GM23338 (cell line): ENCODE measurements around the gene NR1H3. TPM values are rescaled to one million over a fixed set of nuclear protein-coding genes. Genes with fewer than 3 reads are reported as not detected.

Experiments
- ATAC-seq: fragments of 200-7000 bp; cut with Tn5 transposase; 3 replicates; pipeline ENCODE4 v1.9.1; 2020
- DNase-seq: peaks from one replicate; pipeline ENCODE4 v3.0.0-alpha.2; 2015; ENCODE audit warnings: low spot score
- H2AFZ ChIP-seq: fragments of 200-600 bp; sonication (generic); 2 replicates; pipeline ENCODE4 v1.8.0; 2016; ENCODE audit warnings: antibody characterized with exemption, mild to moderate bottlenecking, moderate library complexity
- H3F3A ChIP-seq: fragments of 200-600 bp; sonication (generic); replicated peaks from 2 replicates; pipeline ENCODE4 v1.8.0; 2017; ENCODE audit warnings: antibody characterized with exemption, mixed run types, low read depth
- H3K27ac ChIP-seq: fragments of 200-600 bp; sonication (generic); 2 replicates; pipeline ENCODE4 v1.6.1; 2016; ENCODE audit warnings: low read depth
- H3K27me3 ChIP-seq: fragments of 200-600 bp; sonication (generic); 2 replicates; pipeline ENCODE4 v1.8.0; 2016; ENCODE audit warnings: mild to moderate bottlenecking, mixed run types, moderate library complexity; ENCODE audit not compliant: insufficient read depth
- H3K36me3 ChIP-seq: fragments of 200-600 bp; sonication (generic); 2 replicates; pipeline ENCODE4 v1.8.0; 2016; ENCODE audit warnings: mild to moderate bottlenecking; ENCODE audit not compliant: insufficient read depth
- H3K4me1 ChIP-seq: fragments of 200-600 bp; sonication (generic); 2 replicates; pipeline ENCODE4 v1.8.0; 2016; ENCODE audit warnings: mild to moderate bottlenecking, moderate library complexity; ENCODE audit not compliant: insufficient read depth
- H3K4me2 ChIP-seq: fragments of 200-600 bp; sonication (generic); 2 replicates; pipeline ENCODE4 v1.7.1; 2017; ENCODE audit warnings: mixed run types
- H3K4me3 ChIP-seq: fragments of 200-600 bp; sonication (generic); 2 replicates; pipeline ENCODE4 v1.6.1; 2016; ENCODE audit warnings: mixed run types
- H3K79me2 ChIP-seq: fragments of 200-600 bp; sonication (generic); replicated peaks from 2 replicates; pipeline ENCODE4 v1.8.0; 2017; ENCODE audit warnings: mild to moderate bottlenecking; ENCODE audit not compliant: insufficient read depth
- H3K9me2 ChIP-seq: fragments of 200-600 bp; sonication (generic); 2 replicates; pipeline ENCODE4 v1.8.0; 2017; ENCODE audit not compliant: insufficient read depth
- H4K20me1 ChIP-seq: fragments of 200-600 bp; sonication (generic); replicated peaks from 2 replicates; pipeline ENCODE4 v1.8.0; 2017; ENCODE audit warnings: mild to moderate bottlenecking; ENCODE audit not compliant: insufficient read depth
- H3K27ac Mint-ChIP-seq: 2 replicates; pipeline ENCODE4 v1.8.0; 2020; ENCODE audit warnings: inconsistent platforms, mild to moderate bottlenecking, moderate library complexity, mixed read lengths
- H3K27me3 Mint-ChIP-seq: 3 replicates; pipeline ENCODE4 v1.8.0; 2022; ENCODE audit warnings: low read depth, mild to moderate bottlenecking, moderate library complexity, mixed read lengths, inconsistent platforms; ENCODE audit not compliant: insufficient read depth, poor library complexity
- H3K36me3 Mint-ChIP-seq: 3 replicates; pipeline ENCODE4 v1.8.0; 2021; ENCODE audit warnings: low read depth, mild to moderate bottlenecking, inconsistent platforms, moderate library complexity, mixed read lengths
- H3K4me1 Mint-ChIP-seq: 3 replicates; pipeline ENCODE4 v1.8.0; 2020; ENCODE audit warnings: mild to moderate bottlenecking, inconsistent platforms, mixed read lengths
- H3K4me3 Mint-ChIP-seq: 3 replicates; pipeline ENCODE4 v1.8.0; 2021; ENCODE audit warnings: moderate library complexity, mild to moderate bottlenecking, inconsistent platforms, mixed read lengths
- H3K9me3 Mint-ChIP-seq: 3 replicates; pipeline ENCODE4 v1.8.0; 2020; ENCODE audit warnings: moderate library complexity, mild to moderate bottlenecking, inconsistent platforms, mixed read lengths
- CREB1 ChIP-seq: fragments of 250-450 bp; sonication (Bioruptor Pico); IDR thresholded peaks from 2 replicates; pipeline ENCODE4 v1.5.0; 2020; ENCODE audit warnings: low read depth, mild to moderate bottlenecking, moderate library complexity
- CTCF ChIP-seq, 2 experiments: fragments of 200-600 bp in 1 of 2; sonication (generic) in 1 of 2; conservative IDR thresholded peaks; 2 replicates each; pipeline versions ENCODE4 v1.5.1 to v1.6.1; 2016 to 2017; ENCODE audit warnings: antibody characterized with exemption in 2 of 2, low read depth in 2 of 2, mild to moderate bottlenecking in 2 of 2, moderate library complexity in 1 of 2
- ETS1 ChIP-seq: IDR thresholded peaks from 2 replicates; pipeline ENCODE4 v1.6.1; 2016; ENCODE audit warnings: antibody characterized with exemption
- EZH2 ChIP-seq: fragments of 200-600 bp; sonication (generic); IDR thresholded peaks from one replicate; pipeline ENCODE4 v1.8.0; 2017; ENCODE audit warnings: antibody characterized with exemption, mild to moderate bottlenecking, low read depth; ENCODE audit not compliant: unreplicated experiment
- JUNB ChIP-seq: IDR thresholded peaks from one replicate; pipeline ENCODE4 v1.6.1; 2016; ENCODE audit warnings: antibody characterized with exemption; ENCODE audit not compliant: unreplicated experiment
- POLR2AphosphoS5 ChIP-seq: IDR thresholded peaks from 2 replicates; pipeline ENCODE4 v1.6.1; 2016; ENCODE audit warnings: antibody characterized with exemption, low read depth
- REST ChIP-seq: IDR thresholded peaks from one replicate; pipeline ENCODE4 v1.6.1; 2018; ENCODE audit warnings: antibody characterized with exemption; ENCODE audit not compliant: unreplicated experiment
- STAT1 ChIP-seq: IDR thresholded peaks from one replicate; pipeline ENCODE4 v1.6.1; 2016; ENCODE audit warnings: antibody characterized with exemption; ENCODE audit not compliant: unreplicated experiment
- ZNF331 ChIP-seq: fragments of 250-450 bp; sonication (Bioruptor Pico); IDR thresholded peaks from 2 replicates; pipeline ENCODE4 v1.5.0; 2020; ENCODE audit warnings: low read depth, mild to moderate bottlenecking, moderate library complexity
- ZNF462 ChIP-seq: fragments of 250-450 bp; sonication (Bioruptor Pico); IDR thresholded peaks from 2 replicates; pipeline ENCODE4 v1.5.0; 2020; ENCODE audit warnings: mild to moderate bottlenecking, moderate library complexity
- polyA plus RNA-seq: library from polyadenylated mRNA; unstranded; fragments of >200 nt; fragmentation: Nextera tagmentation; extraction: Ambion mirVana; gene quantifications from 2 replicates; pipeline ENCODE4 v1.2.1, GENCODE V29; 2016
- total RNA-seq: library from RNA; depleted of rRNA; stranded (reverse); fragments of >200 nt; shearing (Covaris generic); gene quantifications from 2 replicates; pipeline ENCODE4 v1.2.3, GENCODE V29; 2014

The NR1H3 gene
- total and polyA plus RNA-seq, 2 experiments from 2014 or later = 16.5 to 23.7 TPM

- Mint-ChIP-seq H3K36me3 (peaks cover 69% of the 10 kb centered on the region), H3K4me1 (peaks cover 14% of the 10 kb centered on the region; the same call in 2 of the 3 replicates), H3K4me3 (no peak overlapping the region), H3K27ac (no peak overlapping the region), H3K27me3 (no peaks in the 10 kb centered on the region), H3K9me3 (no peaks in the 10 kb centered on the region)
- H3K4me3 ChIP-seq = no peak overlapping the region
- H3K27ac ChIP-seq = no peak overlapping the region
- peaks cover 10% of the 10 kb centered on the region for H4K20me1 ChIP-seq
- H2AFZ ChIP-seq = no peak overlapping the region
- ATAC-seq (no peak), DNase-seq (no peak)
- H3K4me2 ChIP-seq = no peak overlapping the region
- H3K9me2 ChIP-seq = no peaks in the 10 kb centered on the region
- H3K27me3 ChIP-seq = no peaks in the 10 kb centered on the region
- H3F3A ChIP-seq = no peaks in the 10 kb centered on the region
- H3K36me3 ChIP-seq = peaks cover 38% of the 10 kb centered on the region
- peaks cover 15% of the 10 kb centered on the region for H3K79me2 ChIP-seq
- H3K4me1 ChIP-seq = no peaks in the 10 kb centered on the region
- no peak for TF ChIP-seq CTCF (conservative IDR thresholded peaks at IDR 0.05; ENCODE audit: low read depth in 2 of 2)
- TF ChIP-seq ZNF462 (CRISPR knock-in tag) = no peak
- no peak for TF ChIP-seq ZNF331
- TF ChIP-seq JUNB = no peak
- no peak for TF ChIP-seq EZH2
- TF ChIP-seq REST = no peak
- TF ChIP-seq CREB1 (CRISPR knock-in tag) = no peak
- TF ChIP-seq STAT1 = no peak
- TF ChIP-seq ETS1 = no peak
- TF ChIP-seq POLR2AphosphoS5 = no peak
Observed at GRCh38 chr11:47278058-47278457, 20.3 kb downstream of the NR1H3 start.
